ENCODE data around the gene AXDND1.

DNA sequence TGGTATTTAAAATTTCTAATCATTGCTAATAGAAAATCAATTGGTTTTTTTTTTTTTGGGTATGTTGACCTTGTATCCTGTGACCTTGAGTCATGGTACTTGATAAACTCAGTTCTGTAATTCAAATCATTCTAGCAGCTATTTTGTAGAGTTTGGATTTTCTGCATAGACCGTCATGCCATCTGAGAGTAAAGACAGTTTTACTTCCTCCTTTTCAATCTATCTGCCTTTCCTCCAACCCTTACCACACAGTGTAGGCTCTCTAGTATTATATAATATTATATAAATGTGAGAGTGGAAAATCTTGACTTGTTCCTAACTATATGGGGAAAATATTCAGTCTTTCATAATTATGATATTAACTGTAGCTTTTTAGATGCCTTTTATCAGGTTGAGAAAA, 232.9 kb downstream of the AXDND1 start:
- TF ChIP-seq CTCF (IDR thresholded peaks at IDR 0.05): no peak
- TF ChIP-seq POLR2A (IDR thresholded peaks at IDR 0.05): no peak
